Measurements from ENCODE around the gene NTM.

DNA sequence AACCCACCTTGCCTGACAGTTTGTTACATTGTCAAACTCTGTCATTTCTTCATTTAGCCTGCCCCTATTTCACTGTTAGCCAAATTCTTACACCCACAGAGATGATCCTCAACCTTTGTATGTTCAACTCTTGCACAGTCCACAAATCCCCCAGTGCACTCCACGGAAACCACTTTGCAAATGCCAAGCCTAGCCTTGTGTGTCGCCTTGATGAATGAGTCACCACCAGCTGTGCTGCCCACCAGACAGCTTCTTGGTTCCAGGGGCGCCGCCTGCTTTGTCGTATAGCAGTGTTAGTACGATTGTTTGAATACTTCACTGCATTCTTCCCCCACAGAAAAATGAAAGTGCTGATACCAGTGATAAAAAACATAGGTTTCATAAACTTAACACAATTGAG, 686.3 kb downstream of the NTM start:
- TF ChIP-seq, protein P1, sequence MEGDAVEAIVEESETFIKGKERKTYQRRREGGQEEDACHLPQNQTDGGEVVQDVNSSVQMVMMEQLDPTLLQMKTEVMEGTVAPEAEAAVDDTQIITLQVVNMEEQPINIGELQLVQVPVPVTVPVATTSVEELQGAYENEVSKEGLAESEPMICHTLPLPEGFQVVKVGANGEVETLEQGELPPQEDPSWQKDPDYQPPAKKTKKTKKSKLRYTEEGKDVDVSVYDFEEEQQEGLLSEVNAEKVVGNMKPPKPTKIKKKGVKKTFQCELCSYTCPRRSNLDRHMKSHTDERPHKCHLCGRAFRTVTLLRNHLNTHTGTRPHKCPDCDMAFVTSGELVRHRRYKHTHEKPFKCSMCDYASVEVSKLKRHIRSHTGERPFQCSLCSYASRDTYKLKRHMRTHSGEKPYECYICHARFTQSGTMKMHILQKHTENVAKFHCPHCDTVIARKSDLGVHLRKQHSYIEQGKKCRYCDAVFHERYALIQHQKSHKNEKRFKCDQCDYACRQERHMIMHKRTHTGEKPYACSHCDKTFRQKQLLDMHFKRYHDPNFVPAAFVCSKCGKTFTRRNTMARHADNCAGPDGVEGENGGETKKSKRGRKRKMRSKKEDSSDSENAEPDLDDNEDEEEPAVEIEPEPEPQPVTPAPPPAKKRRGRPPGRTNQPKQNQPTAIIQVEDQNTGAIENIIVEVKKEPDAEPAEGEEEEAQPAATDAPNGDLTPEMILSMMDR (IDR thresholded peaks at IDR 0.05; ENCODE audit: poor library complexity), result no peak
- no peak for TF ChIP-seq EZH2 (IDR thresholded peaks at IDR 0.05; ENCODE audit: borderline replicate concordance)

Data from hepatocyte (in vitro differentiated cells).